Fibroblast of skin of scalp (primary cell): ENCODE data around the gene GRID1.

Experiments
- DNase-seq: peaks from one replicate; pipeline ENCODE4 v3.0.0-alpha.2; 2013

GRID1 gene

DNA sequence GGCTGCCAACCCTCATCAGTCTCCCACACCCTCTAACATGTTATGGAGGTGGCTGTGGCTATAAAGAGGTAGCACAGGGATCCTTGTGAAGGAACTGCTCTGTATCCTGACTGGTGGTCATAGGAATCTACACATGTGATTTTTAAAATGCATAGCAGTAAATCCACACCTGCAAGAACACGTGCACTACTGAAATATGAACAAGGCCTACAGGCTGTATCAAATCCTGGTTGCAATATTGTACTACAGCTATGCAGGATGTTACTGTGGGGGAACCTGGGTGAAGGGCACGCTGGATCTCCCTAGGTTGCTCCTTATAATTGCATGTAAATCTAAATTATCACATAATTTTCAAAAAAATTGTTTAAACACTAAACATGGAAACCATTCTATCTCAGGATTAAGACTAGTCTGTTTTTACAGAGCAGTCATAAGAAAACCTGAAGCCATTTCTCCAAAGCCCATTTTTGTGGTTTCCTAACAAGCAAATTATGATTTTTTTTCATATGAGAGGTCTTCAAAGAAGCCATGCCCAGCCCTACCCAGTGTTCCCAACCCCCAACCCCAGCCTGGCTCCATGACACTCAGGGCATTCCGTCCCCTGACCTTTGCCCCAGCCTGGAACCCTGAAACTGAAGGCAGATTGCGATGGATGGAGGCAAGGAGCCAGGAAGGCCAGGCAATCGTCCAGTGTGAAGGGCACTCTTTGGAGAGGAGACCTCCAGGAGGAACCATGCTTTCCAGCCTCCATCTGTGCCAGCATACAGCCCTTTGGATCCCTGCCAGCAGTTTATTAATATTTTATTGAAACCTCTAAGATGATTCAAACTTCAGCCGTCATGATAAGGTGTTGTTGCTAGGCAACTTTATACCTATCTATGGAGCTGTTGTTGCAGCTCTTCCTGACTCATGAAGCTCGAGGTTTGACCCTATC is 161.0 kb downstream of the GRID1 start:
- no peak for DNase-seq

DNA sequence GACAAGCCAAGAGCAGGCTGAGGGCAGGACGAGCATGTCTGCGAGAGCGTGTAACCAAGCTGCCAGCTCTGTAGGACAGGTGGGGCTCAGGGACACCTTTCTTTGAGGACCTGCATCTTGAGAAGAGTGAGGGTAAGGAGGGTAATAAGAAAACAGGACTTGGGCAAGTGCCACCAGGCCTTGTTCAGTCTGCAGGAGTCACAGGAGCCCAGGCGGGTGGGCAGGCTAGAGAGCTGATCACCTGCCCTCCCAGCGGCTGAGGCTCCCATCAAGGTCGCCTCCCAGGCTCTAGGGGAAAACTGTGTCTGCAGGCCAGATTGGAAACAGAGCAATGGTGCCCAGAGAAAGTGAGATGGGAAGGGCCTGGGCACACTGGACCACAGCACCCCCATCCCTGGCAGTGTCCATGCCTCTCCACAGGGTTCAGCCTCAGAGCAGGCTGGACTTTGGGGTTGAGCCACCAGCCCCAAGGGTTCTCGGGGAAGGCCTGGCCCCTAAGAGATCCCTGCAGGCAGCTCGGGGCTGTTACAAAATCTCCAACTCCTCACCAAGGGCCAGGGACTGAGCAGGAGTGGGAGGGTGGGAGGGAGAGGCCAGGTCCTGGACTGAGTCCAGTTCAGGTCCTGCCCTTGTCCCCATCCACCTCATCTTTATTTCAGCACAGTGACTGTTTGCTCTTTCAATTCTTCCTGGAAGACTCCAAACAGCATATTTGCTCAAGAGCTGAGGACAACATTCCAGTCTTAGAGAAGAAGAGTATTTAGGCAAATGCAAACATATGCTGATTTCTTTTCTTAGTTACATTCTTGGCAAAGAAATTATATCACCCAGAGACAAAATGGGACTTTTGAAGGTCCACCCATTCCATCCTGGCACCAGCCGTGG is 161.9 kb downstream of the GRID1 start:
- DNase-seq = no peak

DNA sequence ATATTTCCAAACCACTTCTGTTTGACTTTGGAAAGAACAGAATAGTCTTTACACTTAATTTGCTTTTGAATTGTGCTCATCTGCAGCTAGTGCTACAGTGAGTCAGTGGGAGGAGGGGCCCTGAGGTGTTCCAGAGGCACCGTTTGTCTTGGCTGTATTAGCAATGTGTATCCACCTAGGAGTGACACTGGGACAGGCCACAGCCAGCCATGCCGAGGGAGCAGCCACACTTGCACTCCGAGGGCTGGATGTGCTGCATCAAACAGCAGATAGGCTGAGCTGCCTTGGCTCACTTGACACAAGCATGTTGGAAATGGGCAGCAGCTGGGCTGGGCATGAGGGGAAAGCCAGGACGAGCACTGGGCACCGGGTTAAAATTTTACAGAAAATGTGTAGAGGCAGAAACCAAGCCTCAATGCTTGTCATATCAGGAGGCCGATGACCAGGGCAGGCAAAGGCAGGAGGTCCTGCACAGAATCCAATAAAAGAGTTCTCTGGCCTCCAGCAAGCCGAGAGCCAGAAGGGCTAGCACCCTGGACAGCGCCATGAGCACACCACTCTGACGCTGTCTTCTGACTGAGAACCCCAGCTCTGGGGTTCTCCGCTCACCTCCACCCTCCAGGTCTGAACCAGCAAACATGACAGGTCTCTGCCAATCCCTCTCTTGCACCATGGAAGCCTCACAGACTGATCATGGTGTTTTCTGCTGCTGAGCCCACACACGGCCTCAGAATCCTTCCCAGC is 163.3 kb downstream of the GRID1 start:
- DNase-seq = peak; percentile 26

DNA sequence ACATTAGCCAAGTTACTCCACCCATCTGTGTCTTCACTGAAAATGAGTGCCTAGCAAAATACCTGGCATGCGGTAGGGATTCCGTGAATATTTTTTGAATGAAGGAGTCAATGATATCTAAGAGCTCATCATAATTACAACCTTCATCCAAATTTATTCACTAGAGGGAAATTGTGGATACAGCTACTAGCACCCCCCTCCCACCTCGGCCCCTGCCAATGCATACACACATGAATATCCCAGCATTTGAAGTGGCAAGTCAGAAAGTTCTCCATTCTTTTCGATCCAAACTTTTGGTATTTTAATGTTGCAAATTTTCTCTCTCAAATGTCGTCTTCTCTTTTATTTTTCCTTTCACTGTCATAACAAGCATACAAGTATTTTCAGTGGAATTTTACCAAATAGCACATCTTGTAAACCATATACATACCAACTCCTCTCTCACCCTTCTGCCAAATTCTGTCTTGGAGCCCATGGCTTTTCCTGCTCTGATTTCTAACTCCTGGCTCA is 164.3 kb downstream of the GRID1 start:
- DNase-seq = no peak

DNA sequence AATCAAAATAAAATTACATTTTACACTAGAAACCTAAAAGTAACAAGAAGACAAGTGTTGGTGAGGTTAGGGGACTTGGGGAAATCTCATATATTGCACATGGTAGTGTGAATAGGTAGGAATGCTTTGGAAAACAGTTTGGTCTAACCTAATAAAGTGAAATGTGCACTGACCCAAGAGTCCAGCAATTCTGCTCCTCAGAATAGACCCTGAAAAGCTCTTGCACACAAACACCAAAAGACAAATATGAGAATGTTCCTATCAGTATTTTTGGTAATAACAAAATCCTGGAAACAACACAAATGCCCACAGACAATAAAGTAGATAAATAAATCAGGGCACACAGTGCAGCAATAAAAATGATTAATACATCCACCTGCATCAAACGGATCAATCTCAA is 165.7 kb downstream of the GRID1 start:
- DNase-seq = no peak

DNA sequence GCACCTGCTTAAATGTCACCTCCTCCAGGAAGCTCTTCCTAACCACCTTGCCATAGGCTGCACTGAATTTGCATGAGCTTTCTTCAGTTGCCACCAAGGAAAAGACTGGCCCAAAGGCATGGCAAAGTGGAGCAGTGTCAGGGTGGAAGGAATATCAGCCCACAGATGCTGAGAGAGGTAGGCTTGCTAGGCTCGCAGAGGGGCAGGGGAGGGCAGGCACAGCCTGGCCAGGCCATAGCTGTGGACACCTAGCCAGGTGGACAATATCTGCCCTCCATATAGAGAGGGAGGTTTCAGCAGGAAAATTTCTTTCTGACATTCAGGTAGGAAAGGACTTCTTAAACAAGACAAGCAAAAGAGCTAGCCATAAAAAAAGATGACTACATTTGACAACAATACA is 166.3 kb downstream of the GRID1 start:
- no peak for DNase-seq

DNA sequence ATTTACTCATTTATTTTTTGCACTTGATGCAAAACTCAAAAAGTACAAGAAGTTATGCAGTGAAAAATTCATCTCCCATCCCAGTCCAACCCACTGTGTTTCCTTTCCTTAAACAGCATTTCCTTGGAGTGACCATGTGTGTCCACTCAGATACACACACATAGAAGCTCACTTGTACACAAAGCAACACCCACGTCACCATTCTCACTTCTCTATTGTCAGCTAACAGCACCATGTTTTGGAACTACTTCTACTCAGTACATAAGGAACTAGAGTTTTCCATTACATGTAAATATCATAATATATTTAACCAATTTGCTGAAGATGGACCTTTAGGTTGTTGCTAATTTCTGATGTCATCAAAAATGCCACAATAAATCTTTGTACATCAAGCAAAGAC is 167.6 kb downstream of the GRID1 start:
- DNase-seq = no peak

DNA sequence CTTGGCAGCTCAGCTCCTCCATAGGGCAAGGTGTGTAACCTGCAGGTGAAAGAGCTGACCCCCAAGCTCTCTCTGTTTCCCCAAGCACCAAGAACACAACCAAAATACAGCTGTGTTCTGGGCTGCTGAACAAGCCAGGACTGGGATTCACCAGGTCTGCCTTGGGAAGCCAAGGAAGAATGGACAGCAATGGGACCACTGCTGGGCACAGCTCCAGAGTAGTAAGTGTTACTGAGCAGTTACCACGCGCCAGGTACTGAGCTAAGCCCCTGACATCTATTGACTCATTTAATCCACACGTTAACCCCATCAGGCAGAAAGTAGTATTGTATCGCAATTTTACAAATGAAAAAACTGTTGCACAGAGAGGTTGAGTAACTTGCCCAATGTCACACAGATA is 168.3 kb downstream of the GRID1 start:
- DNase-seq = no peak

DNA sequence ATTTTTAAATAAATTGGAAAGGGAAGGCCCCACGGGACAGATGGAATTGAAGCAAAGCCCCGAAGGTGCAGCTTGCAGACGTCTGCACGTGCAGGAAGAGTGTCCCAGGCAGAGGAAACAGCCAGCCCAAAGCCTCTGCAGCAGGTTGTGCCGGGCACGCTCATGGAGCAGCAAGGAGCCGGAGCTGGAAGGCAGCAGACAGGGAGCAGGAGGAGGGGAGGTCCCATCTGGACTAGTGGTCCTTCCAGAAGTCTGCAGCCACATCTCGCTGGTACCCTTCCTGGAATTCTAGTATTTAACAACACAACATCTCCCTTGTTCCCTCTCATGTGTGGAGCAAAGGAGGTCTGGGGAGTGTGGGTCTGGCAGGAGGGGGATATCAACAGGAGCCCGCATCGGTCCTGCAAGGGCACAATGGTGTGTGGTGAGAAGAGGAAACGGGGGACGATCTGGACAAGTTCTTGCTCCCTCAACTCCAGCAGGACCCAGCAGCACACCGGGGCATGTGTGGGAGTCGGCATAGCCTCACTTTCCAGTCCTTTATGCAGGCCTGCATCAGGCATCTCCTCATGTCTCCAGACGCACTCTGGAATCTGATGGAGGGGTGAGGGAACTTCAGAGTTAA is 169.3 kb downstream of the GRID1 start:
- no peak for DNase-seq

DNA sequence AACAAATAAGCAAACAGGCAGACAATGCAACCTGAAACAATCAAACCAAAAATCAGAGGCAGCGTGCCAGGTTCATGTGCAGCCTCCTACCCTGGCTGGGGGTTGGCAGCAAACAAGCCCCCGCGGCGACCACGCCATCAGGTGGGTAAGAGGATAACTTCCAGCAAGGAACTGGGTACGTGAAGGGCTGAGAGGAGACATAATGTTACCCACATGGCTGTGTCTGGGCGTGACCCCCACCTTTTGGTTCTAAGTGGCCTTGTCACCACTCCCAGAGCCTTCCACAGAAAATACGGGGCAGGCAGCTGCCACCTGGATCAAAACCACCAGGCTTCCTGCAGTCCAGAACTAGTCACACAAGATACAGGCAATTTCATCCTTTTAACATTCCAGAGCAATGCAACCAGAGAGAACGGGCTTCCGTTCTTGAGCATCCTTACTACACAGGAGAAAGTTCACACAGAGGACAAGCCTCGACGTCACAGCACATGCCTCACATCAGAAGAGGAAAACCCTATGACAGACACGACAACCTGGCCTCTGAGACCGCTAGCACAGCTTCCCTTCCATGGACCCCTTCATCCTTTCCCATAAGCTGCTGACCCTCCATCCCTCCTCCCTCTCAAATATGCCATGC is 171.0 kb downstream of the GRID1 start:
- no peak for DNase-seq

DNA sequence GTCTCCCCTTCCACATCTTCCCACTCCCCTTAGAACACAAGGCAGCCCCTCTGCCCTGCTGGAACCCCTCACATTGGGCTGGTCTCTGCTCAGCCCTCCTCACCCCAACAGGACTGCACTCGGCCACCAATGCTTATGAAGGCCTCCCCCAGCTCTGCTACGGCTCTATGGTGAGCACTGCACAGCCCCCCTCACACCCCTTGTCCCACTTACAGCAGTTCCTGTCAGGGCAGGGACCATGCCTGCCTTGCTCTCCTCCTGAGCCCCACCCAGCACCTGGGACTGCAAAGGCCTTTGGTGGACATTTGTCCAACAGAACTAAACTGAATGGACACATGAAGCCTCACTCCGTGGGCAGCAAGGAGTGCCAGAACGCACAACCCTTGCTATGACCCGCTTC is 171.9 kb downstream of the GRID1 start:
- DNase-seq = no peak

DNA sequence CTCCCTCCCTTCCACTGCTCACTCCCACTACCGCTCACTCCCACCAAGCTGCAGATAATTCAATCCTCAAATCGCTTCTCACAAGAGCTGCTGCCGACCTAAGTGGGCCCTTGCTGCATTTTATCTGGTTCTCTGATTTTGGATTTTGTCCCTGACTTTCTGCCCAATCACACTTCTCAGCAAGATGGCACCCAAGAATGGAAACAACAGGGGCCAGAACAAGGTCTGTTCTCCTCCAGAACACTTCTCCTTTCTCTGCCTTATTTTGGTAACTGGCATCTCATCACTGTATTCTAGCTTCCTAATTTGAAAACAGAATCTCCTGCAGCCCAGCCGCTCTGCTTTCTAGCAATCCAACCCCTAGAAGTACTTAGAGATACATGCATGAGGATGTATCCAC is 172.8 kb downstream of the GRID1 start:
- DNase-seq = no peak

DNA sequence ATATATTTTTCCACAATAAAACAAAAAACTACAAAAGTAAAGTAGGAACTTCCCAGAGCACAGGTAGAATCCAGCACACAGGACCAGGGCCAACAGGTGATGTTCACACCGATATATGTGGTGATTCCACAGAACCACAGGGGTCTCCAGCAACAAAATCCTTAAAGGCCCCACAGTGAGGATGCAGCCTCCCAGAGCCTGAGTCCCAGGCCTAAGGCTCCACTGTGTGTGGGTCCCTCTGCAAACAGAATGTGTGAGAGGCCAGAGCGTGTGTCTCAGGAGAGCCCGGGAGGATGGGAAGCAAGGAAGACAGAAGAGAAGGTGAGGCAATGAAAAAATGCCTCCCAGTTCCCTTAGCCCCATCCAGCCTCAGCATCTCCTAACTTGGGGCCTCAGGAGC is 173.9 kb downstream of the GRID1 start:
- DNase-seq = no peak

DNA sequence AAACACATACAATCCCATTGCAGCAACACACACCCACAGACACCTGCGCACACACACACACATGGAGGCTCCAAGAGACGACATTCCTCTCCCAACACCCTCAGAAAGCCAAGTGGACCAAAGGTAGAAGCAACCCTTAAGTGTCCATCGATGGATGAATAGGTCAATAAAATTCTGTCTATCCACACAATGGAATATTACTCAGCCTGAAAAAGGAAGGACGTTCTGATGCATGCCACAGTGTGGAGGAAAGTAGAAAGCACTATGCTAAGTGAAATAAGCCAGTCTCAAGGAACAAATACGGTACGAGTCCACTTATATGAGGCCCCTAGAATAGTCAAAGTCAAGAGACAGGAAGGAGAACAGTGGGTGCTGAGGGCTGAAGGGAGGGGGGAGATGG is 174.4 kb downstream of the GRID1 start:
- no peak for DNase-seq

DNA sequence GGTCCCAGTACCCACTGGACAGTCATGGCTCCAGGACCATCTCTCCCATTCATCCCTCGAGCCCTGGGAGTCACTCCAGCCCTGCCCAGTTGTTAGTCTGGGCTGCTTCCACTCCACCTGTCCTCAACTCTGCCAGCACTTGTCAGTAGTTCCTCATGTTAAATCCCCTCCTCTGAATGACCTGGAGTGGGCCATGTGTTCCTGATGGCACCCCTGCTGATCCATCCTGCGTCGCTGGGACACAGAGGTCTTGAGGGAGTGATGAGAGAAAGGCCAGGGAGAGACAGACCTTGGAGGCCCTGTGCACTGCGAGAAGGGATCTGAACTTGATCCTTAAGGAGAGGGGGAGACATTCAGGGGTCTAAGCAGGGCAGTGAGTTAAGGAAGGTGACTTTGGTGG is 174.9 kb downstream of the GRID1 start:
- no peak for DNase-seq

DNA sequence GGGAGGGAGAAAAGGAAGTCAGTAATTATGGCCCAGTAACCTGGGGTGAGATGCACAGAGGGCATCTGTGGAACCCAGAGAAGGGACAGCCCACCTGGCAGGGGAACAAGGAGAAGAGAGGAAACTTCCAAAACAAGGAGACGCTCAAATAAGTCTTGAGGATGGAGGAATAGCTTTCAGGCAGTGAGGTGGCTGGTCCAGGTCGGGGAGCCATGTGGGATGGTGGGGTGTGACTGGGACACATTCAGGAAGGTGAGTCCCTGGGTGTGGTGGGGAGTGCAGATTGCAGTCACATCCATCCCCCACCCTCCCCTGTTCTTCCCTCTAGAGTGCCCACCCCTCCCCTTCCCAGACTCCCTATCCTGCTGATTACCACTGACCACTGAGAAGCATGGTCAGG is 175.4 kb downstream of the GRID1 start:
- no peak for DNase-seq

DNA sequence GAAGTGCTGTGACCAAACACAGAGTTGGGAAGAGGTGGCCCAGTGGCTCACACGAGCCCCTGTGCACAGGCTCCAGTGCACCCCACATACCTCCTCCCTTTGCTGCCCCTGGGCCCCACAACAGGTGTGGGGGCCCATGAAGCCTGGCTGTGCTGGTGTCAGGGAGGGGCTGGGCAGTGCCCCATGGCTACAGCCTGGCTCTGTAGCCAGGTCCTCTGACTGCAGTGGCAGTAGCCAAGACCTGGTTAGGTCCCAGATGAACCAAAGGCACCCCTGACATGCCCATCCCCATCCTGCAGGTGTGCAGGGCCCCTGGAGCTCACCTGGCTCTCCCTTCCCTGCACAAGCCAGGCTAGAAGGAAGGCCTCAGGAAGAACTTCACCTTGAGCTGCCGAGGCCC is 176.3 kb downstream of the GRID1 start:
- no peak for DNase-seq

DNA sequence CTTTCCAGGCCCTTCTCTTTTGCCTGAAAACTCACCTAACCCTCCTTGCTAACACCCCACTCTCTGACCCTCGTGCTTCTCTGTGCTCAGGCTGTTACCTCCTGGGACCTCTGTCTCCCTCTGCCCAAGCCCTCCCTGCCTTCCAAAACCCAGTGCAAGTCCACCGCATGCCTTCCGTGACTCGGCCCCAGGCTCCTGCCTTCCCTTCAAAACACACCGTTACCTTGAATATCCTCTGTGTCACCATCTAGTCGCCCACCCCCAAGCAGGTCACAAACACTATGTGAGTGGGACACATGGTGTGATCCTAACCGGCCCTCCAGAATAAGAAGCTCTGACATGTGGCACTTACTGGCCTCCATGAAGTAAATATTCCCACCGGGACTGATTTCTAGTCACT is 176.7 kb downstream of the GRID1 start:
- no peak for DNase-seq

DNA sequence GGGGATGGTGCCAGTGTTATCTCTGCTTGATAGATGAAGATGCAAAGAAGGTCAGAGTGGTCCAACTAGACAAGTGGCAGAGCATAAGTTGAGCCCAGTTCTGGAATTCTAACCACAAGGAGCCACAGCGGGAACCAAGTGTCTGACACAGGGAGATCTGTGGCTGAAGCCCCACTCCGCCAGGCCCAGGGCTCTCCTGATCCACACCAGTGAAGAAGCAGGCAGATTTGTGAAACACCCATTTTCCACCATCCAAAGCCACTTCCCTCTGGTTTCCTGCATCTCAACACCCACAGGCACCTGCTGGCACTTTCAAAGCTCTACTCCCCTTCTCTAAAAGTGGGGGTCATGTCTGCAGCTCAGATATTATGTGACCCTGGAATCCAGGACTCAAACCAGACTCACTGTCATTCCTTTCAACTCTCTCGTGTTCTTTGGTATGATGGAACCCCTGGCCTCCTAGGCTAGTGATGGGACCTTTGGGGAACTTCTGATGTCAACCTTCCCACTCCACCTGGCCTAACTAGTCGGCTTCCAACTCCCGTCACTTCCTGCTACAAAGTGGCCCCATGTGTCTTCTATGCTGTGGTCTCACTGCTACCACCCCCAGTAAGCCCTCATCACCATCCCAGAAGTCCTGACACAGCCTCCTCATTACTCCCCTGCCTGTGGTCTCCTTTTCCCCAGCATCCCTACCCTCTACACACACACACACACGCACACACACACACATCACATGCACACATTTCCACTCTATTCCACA is 177.6 kb downstream of the GRID1 start:
- no peak for DNase-seq

DNA sequence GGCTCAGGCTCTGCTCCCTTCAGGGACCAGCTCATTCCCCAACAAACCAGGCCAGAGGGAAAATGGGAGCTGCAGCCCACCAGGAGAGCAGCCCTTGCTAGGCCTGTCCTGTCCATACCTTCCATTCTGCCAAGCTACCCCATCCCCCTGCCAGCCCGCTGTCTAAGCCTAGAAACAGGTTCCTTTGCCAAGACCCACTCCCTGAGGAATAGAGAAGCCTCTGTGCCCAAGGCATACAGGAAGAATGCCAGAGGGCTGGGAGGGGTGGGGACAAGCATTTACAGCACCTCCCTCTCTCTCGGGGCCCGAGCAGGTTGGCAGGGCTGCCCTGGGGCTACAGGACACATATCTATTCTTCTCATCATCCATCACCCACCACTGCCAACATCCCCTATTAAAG is 178.3 kb downstream of the GRID1 start:
- no peak for DNase-seq
